Transverse colon (tissue), 4 donors: Measurements from ENCODE around the gene SLC1A3. TPM values are rescaled to one million over a fixed set of nuclear protein-coding genes. Genes with fewer than 3 reads are reported as not detected.

Source experiments
- DNase-seq: peaks from one replicate; pipeline ENCODE4 v3.0.0-alpha.2; 2019
- H3K27ac ChIP-seq, 4 donors: fragments of 200-600 bp; sonication (generic); 2 replicates each; pipeline ENCODE4 v1.5.1; 2016 to 2018; ENCODE audit warnings: inconsistent platforms in 4 of 4
- H3K27me3 ChIP-seq: fragments of 200-600 bp; sonication (generic); 2 replicates; pipeline ENCODE4 v1.5.1; 2017; ENCODE audit warnings: inconsistent platforms
- H3K36me3 ChIP-seq, 4 donors: fragments of 200-600 bp; sonication (generic); 2 replicates each; pipeline ENCODE4 v1.5.1; 2017 to 2019; ENCODE audit warnings: inconsistent platforms in 4 of 4
- H3K4me1 ChIP-seq, 4 donors: fragments of 200-600 bp; sonication (generic); 2 replicates each; pipeline ENCODE4 v1.5.1; 2017 to 2020; ENCODE audit warnings: inconsistent platforms in 4 of 4
- H3K4me3 ChIP-seq, 4 donors: fragments of 200-600 bp; sonication (generic); 1 replicate in 1 of 4; 2 replicates in 3 of 4; pipeline versions ENCODE4 v1.5.1 to v1.6.1; 2017 to 2019; ENCODE audit warnings: inconsistent platforms in 4 of 4
- H3K9me3 ChIP-seq, 2 donors: fragments of 200-600 bp; sonication (generic); 2 replicates each; pipeline ENCODE4 v1.5.1; 2017 to 2019; ENCODE audit warnings: inconsistent platforms in 2 of 2
- EP300 ChIP-seq: sonication (generic); formaldehyde crosslinking; IDR thresholded peaks from one replicate; pipeline ENCODE4 v1.6.1; 2017; ENCODE audit warnings: antibody characterized with exemption, low read depth
- POLR2A ChIP-seq: fragments of 450-650 bp; IDR thresholded peaks from one replicate; pipeline ENCODE4 v1.6.1; 2016; ENCODE audit warnings: antibody characterized with exemption, mild to moderate bottlenecking, moderate library complexity
- POLR2AphosphoS5 ChIP-seq, 3 donors: sonication (generic); formaldehyde crosslinking; IDR thresholded peaks; one replicate each; pipeline ENCODE4 v1.6.1; 2016; ENCODE audit warnings: antibody characterized with exemption in 3 of 3
- WGBS, 2 donors: methylation state at CpG; one replicate each; pipeline ENCODE4 v1.1.5; 2018; ENCODE audit warnings: low coverage in 1 of 2; 5-methylcytosine and 5-hydroxymethylcytosine counted together
- in situ Hi-C, 4 donors: fragments of 200-750 bp; cut with MboI; loops; one replicate each; pipeline versions ENCODE4 v1.15.0 to v1.15.1; 2017; ENCODE audit warnings: low sequenced_read_pairs in 3 of 4, low pct_ligation_motif_present in 1 of 4, low pct_unique_long_range_greater_than_20kb in 1 of 4
- intact Hi-C: fragments of 100-400 bp; cut with DNase I; formaldehyde crosslinking; loops from one replicate; pipeline ENCODE4 v1.15.1; 2023; ENCODE audit warnings: low total_unique reads
- total RNA-seq, 4 donors: library from RNA; depleted of rRNA; stranded (reverse); fragments of >200 nt; gene quantifications; one replicate each; pipeline ENCODE4 v1.1.0, GENCODE V29; 2016
- TF ChIP-seq, protein P1 (sequence below), 5 experiments: fragments of 200-600 bp in 3 of 5; fragments of 450-650 bp in 2 of 5; sonication (generic) in 3 of 5; IDR thresholded peaks; 1 replicate in 2 of 5; 2 replicates in 3 of 5; pipeline ENCODE4 v1.5.1; 2016 to 2017; ENCODE audit warnings: antibody characterized with exemption in 5 of 5, inconsistent platforms in 3 of 5, mild to moderate bottlenecking in 2 of 5, moderate library complexity in 1 of 5

SLC1A3 gene
- total RNA-seq, 4 donors from 2014 or later, result 0.20 to 16.0 (median 4.1) TPM

DNA sequence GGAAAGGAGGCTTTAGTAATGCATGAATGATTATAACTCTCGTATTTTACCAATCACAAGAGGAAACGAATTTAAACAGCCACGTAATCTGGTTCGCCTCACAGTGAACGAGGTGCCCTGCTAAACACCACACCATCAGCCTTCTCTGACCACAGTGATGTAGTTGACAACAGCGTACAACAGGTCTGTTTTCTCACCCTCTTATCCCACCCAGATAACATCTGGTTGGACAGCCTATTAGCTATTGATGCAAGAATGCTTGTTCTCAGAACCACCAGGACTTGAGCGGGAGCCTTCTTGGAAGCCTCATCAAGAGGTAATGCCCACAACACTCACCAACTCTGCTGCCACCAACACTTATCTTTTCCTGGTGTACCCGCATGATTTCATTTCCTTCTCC, 23.3 kb downstream of the SLC1A3 start:
- H3K27me3 ChIP-seq, result no peaks in the 10 kb centered on the region
- in situ Hi-C loops (no loop called here), intact Hi-C loops (no loop called here)
- no peaks in the 10 kb centered on the region for H3K36me3 ChIP-seq
- no peaks in the 10 kb centered on the region for H3K4me1 ChIP-seq
- WGBS, 2 donors, result 66 to 75% methylated on average over 6 to 8 of the region's 8 CpGs
- no peaks in the 10 kb centered on the region for H3K9me3 ChIP-seq
- no peak overlapping the region for H3K27ac ChIP-seq
- no peak overlapping the region for H3K4me3 ChIP-seq
- TF ChIP-seq POLR2A (no peak), POLR2AphosphoS5 (IDR thresholded peaks at IDR 0.05) (no peak), EP300 (no peak)
- TF ChIP-seq, protein P1, sequence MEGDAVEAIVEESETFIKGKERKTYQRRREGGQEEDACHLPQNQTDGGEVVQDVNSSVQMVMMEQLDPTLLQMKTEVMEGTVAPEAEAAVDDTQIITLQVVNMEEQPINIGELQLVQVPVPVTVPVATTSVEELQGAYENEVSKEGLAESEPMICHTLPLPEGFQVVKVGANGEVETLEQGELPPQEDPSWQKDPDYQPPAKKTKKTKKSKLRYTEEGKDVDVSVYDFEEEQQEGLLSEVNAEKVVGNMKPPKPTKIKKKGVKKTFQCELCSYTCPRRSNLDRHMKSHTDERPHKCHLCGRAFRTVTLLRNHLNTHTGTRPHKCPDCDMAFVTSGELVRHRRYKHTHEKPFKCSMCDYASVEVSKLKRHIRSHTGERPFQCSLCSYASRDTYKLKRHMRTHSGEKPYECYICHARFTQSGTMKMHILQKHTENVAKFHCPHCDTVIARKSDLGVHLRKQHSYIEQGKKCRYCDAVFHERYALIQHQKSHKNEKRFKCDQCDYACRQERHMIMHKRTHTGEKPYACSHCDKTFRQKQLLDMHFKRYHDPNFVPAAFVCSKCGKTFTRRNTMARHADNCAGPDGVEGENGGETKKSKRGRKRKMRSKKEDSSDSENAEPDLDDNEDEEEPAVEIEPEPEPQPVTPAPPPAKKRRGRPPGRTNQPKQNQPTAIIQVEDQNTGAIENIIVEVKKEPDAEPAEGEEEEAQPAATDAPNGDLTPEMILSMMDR (IDR thresholded peaks at IDR 0.05), result no peak
- no peak for DNase-seq

DNA sequence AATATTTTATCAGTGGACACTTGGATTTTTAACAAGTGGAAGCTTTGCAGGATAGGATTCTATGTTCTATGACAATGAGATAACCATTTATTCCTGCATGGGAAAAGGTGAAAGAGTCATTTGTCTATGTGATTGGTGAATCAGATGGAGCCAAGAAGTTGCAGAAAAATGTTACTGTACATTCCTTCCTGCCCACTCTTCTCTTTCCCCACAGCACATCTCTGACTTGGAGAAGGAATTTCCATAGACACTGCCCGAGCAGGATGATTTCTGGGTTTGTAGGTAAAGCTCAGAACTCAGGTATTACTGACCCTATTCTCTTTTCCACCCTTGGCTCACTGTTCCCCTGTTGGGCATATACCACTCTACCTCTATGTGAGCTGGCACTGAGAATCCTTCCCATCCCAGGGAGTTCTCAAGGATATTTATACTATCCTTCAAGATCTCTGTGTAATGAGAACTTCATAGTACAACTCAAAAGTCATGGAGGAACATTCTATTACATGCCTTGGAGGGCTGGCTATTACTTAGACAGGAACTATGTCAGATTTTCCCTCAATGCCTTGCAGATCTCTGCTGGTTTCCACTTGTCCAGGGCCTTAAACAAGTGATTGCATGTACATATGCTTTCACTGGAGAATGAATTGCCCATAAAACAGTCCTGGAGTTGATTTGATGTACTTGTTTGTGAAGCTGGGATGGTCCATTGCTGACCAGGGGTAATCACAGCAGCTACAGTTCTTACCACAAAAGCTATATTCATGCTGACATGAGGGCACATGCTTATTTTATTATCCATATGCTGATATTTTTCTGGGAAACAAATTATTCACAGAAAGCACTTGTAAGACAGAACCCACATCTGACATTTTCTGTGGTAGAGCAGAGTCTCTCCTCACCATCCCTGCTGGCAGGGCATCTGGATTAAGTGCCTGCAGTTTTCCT, 24.1 kb downstream of the SLC1A3 start:
- intact Hi-C loops, result no loop called here
- TF ChIP-seq POLR2A (no peak), EP300 (no peak), POLR2AphosphoS5 (IDR thresholded peaks at IDR 0.05) (no peak)
- TF ChIP-seq, protein P1 (IDR thresholded peaks at IDR 0.05), result no peak
- H3K4me1 ChIP-seq, result no peaks in the 10 kb centered on the region
- H3K27ac ChIP-seq, result no peak overlapping the region
- no peaks in the 10 kb centered on the region for H3K27me3 ChIP-seq
- no peaks in the 10 kb centered on the region for H3K36me3 ChIP-seq
- no peak for DNase-seq
- no peak overlapping the region for H3K4me3 ChIP-seq
- H3K9me3 ChIP-seq, result no peaks in the 10 kb centered on the region
- WGBS, 2 donors, result 33 to 54% methylated on average over 1 of the region's 1 CpG
- in situ Hi-C loops, result no loop called here

GRCh38 chr5:36631154-36631553, 24.7 kb downstream of the SLC1A3 start:
- no peaks in the 10 kb centered on the region for H3K4me1 ChIP-seq
- no peak overlapping the region for H3K4me3 ChIP-seq
- 30 to 60% methylated on average over 1 of the region's 1 CpG for WGBS, 2 donors
- intact Hi-C loops, result no loop called here
- TF ChIP-seq POLR2AphosphoS5 (IDR thresholded peaks at IDR 0.05) (no peak), EP300 (no peak), POLR2A (no peak)
- TF ChIP-seq, protein P1 (IDR thresholded peaks at IDR 0.05), result no peak
- no peaks in the 10 kb centered on the region for H3K9me3 ChIP-seq
- H3K27me3 ChIP-seq, result no peaks in the 10 kb centered on the region
- DNase-seq, result no peak
- H3K27ac ChIP-seq, result no peak overlapping the region
- in situ Hi-C loops, result no loop called here
- H3K36me3 ChIP-seq, result no peaks in the 10 kb centered on the region

GRCh38 chr5:36631620-36632362, 25.4 kb downstream of the SLC1A3 start:
- intact Hi-C loops, result no loop called here
- DNase-seq, result no peak
- Histone ChIP-seq H3K4me1 (no peaks in the 10 kb centered on the region), H3K27ac (no peak overlapping the region), H3K4me3 (no peak overlapping the region), H3K9me3 (no peaks in the 10 kb centered on the region), H3K27me3 (no peaks in the 10 kb centered on the region), H3K36me3 (no peaks in the 10 kb centered on the region)
- TF ChIP-seq EP300 (no peak), POLR2AphosphoS5 (IDR thresholded peaks at IDR 0.05) (no peak), POLR2A (no peak)
- TF ChIP-seq, protein P1 (IDR thresholded peaks at IDR 0.05), result no peak
- in situ Hi-C loops, result no loop called here
- WGBS, 2 donors, result 47 to 56% methylated on average over 4 to 5 of the region's 5 CpGs
